ENCODE results near the gene ITM2B.
A peak's percentile ranks its signal among the peaks of the same experiment; 100 is the strongest.
"Not testable (repeated sequence)": the region's sequence is repeated elsewhere in the genome, so short reads cannot be mapped to it uniquely, and the experiment has no call there.

ITM2B gene

GRCh38 chr13:48224701-48225100 lies 8.3 kb upstream of the ITM2B start:
- DNase-seq (ENCODE audit: low spot score), result peak; percentile 50

DNA sequence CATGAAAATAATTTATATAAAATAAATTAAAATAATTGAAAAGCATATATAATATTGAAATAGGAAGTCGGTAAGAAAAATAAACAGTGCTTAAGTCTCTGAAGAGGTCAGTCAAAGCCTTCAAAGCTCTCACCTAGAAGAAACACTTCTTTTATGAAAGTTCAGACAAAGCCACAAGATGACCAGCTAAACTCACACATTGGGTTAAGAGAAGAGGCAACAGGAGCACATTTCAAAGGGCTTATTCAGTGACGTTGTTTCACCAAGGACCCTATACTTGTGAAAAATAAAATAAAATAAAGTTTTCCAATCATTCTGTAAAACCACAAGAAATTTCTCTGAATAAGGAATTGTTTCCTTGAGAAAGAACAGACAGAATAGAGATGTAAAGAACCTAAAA lies 2.5 kb upstream of the ITM2B start:
- DNase-seq (ENCODE audit: low spot score), result peak; percentile 34

DNA sequence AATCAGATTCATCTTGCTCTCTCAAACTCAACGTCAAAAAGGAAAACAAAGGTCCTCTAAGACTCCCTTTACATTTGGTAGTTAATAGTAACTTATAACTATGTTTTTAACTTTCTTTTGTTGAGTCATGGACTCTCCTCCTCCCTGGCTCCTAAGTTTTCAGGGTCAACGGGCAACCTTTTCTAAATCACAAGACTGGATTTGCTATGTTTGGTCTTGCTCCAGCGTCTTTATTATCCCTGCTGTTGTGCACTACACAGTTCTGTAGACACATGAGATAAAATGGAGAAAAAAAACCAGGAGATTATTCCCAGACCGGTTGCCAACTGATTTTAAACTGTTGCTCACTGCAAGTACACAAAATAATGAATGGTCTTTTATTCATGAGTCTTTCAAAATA lies 1.9 kb upstream of the ITM2B start:
- peak; percentile 81 for DNase-seq (ENCODE audit: low spot score)

DNA sequence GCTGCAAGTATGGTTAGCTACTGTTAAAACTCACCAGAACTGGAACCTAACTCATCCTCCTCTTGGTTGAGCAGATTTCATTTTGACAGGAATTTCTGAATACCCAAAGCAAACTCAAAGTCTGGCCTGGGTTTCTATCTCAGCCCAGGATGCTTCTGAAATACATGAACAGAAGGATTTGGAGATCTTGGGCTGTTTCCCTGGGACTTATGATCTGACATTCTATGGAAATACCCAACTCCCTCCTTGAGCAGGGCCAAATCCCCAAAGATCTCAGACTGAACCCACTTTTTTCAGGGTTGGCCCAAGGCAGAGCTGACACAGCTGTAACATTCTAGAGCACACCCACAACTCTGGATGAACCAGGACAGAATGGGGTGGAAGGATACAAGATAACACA lies 1.1 kb upstream of the ITM2B start:
- no peak for DNase-seq (ENCODE audit: low spot score)

DNA sequence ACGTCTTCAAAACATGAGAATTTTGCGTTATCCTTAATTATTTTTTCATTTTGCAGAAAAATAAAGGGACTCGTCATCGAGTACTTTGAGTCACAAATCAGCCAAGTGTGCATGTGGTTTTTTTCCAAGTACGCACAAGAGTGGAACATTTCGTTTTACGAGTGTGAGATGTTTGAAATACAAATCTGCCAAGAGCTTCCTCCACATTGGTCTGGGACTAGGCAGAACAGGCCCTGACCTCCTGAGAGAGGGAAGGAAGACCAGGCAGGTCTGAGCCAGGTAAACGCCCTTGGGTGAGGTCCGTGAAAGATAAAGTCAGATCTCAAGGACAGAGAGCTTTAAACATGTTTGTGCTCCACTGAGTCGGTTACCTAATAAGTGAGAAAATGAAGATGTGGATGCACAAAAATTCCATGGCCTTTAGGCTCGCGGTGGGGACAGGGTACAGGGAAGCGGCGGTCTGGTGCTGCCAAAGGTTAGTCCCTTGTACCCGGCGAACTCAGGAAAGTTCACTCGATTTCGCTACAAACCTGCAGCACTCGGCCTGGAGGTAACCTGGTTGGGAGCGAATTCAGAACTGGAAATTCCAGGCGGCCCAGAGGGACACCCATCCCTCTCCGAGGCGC lies 473 bp upstream of the ITM2B start:
- peak; percentile 84 for DNase-seq (ENCODE audit: low spot score)

- peak; percentile 63 for DNase-seq (ENCODE audit: low spot score)
Observed at GRCh38 chr13:48233889-48234488, 983 bp downstream of the ITM2B start.

DNA sequence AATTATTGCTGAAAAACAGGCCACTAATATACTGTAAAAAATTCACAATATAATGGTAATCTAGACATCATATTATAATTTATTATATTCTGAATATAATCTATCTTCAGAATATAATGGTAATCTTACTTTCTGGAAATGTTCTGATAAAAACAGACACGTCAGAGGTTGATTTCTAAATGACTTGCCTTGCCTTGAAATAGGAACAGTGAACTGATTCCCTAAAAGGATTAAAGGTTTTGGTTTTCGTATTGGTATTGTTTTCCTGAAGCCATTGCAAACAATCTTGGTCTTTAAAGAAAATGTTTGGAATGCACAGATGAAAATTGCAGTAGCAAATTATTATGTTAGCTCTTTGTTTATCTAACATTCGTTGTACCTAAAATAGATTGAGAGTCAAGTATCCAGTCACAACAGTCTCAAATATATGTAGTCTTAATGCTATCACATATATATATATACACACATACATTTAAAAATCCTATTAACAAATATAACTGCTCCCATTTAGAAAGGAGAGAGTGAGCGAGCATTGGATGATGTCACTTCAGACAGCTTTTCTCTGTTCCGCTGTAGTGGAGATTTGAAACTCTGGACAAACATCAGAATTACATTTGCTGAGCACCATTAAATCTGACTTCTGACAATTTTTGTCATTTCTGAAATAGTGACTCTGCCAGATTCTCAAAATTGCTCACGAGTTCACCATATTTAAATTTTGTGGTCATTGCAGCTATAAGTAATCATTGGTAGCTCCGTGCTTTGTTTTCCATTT lies 1.7 kb downstream of the ITM2B start:
- DNase-seq (ENCODE audit: low spot score), result peak; percentile 47

DNA sequence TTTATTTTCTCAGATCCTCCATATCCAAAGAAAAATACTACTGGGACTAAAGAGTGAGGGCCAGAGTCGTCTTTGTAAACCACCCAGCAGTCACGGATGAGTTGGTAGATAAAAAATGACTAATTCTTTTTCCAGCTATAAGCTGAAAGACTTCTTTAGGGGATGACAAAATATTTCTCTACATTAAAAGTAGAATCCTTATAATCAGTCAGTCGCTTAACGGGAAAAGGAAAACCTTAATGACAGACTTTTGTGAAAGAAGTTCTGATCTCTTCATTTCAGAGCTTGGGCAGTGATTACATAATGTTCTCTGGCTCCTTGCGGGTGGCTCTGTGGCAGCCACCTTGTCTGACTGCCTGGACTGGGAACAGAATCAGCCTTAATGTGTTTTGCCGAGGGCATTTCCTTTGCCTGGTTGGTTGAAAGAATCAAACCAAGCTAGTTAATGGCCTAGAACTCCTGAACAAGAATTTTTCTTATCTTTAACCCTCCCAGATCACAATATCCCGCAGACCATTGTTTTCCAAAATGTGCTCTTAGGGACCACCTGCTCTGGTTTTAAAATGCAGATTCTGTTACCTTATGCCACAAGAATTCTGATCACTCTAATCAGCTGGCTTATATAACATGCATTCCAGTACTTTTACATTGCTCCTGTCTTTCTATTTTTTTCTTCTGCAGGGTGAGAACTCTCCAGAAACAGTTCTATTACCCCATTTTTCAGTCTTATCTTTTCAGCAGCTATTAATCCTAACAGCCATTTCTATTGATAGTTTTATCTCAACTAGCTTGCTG lies 2.5 kb downstream of the ITM2B start:
- DNase-seq (ENCODE audit: low spot score), result peak; percentile 61

GRCh38 chr13:48236528-48237353 lies 3.7 kb downstream of the ITM2B start:
- DNase-seq (ENCODE audit: low spot score), result no peak

GRCh38 chr13:48239369-48239768 lies 6.4 kb downstream of the ITM2B start:
- not testable (repeated sequence) for DNase-seq (ENCODE audit: low spot score)

GRCh38 chr13:48241651-48242050 lies 8.6 kb downstream of the ITM2B start:
- DNase-seq (ENCODE audit: low spot score), result no peak

DNA sequence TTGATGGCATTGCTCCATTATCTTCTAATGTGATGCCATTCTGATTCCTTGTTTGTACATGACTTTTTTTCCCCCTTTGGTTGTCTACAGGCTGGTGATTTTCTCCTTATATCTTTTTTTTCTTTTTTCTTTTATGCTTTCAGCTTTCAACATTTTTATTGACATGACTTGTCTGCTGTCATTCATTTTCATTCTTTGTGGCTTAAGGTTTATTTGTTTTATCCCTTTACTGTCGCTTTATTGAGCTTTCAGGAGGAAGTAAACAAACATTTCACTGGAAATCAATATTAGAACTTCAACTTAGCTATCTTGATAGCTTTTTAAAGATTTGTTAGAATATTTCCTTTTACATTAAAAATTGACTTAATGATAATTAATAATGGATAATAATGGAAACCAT lies 9.7 kb downstream of the ITM2B start:
- no peak for DNase-seq (ENCODE audit: low spot score)

GRCh38 chr13:48244159-48244558 lies 11.2 kb downstream of the ITM2B start:
- no peak for DNase-seq (ENCODE audit: low spot score)

DNA sequence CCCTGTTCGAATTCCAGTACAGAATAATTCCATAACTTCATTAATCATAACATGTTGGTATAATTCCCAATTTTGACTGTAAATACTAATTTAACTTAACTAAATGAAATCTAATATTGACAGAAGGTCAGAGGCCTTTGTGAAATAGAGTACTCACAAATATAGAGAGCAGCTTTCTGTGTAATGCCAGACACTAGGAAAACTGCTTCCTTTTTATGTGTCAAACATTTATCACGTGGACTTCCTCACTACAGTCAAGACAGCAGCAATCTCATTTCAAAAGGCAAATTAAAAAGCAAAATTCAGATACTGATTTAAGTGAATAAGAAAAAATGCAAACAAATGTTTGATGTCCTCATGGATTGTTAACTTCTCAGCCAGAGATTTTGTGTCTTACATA lies 13.1 kb downstream of the ITM2B start:
- DNase-seq (ENCODE audit: low spot score), result no peak

GRCh38 chr13:48249018-48249417 lies 16.0 kb downstream of the ITM2B start:
- no peak for DNase-seq (ENCODE audit: low spot score)

DNA sequence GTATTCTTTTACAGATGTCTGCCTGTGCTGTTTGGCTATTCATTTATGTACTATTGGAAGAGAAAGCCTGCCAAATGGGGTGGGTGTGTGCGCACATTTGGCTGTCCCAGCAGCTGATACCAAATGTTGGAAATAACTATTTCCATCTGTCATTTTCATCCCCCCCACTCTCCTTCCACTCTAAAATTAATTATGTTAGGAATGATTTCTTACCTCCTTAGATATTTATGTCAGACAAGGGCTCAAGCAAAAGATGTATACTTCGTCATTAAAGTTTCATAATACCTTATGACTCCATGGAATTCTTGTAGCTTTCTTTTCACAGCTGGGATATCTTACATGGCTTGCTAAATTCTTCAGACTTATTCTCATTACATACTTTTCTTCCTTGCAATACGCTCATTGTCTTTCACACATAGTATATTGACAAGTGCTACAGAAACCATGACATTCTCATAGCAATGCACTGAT lies 18.6 kb downstream of the ITM2B start:
- DNase-seq (ENCODE audit: low spot score), result no peak

DNA sequence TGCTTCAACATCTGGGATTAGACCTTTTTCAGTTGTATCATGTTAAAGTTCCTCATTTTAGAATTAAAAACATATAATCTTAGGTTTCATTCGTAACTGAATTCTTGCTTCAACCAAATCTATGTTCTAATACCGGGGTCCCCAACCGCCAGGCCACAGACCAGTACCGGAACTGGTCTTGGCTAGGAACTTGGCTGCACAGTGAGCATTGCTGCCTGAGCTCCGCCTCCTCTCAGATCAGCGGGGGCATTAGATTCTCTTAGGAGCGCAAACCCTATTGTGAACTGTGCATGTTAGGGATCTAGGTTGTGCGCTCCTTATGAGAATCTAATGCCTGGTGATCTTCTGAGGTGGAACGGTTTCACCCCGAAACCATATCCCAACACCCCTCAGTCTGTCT lies 19.2 kb downstream of the ITM2B start:
- no peak for DNase-seq (ENCODE audit: low spot score)

DNA sequence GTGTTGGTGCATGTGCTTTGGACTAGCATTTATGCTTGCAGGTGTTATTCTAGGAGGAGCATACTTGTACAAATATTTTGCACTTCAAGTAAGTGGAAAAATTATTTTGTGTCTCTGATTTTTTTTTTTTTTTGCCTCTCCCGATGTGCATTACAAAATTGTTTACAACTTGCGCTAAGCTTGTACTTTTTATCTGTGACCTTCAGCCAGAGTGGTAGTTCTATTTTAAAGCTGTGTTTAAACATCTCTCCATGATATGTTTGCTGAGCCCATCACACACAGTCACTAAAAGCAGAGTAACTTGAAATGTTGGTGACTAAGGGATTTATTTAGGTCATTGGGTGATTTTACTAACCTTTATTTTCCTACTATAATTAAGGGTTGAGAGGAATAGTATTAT lies 20.8 kb downstream of the ITM2B start:
- DNase-seq (ENCODE audit: low spot score), result no peak

GRCh38 chr13:48255090-48255489 lies 22.1 kb downstream of the ITM2B start:
- no peak for DNase-seq (ENCODE audit: low spot score)

DNA sequence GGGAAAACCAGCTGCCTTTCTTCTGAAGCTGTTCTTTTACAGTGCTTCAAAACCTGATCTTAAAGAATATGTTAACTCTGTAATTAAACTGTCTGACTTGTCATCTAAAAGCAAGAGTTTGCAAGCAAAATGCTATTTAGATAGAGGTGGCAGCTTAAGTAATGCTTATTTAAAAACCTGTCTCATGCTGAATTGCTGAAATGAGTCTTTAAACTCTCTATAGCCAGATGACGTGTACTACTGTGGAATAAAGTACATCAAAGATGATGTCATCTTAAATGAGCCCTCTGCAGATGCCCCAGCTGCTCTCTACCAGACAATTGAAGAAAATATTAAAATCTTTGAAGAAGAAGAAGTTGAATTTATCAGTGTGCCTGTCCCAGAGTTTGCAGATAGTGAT lies 22.9 kb downstream of the ITM2B start:
- no peak for DNase-seq (ENCODE audit: low spot score)

DNA sequence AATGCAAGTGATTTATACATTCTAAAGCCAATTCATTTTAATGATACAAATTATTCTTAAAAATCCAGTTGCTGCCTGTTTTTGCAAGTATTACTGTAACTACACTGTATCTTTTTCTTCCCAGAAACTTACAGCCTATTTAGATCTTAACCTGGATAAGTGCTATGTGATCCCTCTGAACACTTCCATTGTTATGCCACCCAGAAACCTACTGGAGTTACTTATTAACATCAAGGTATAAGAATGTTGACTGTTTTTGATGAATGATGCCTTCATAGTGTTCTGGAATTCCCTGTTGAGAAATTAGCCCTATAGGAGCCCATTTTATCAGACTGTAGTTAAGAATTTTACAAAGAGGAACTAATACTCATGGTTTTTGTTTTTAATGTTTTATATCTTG lies 25.0 kb downstream of the ITM2B start:
- DNase-seq (ENCODE audit: low spot score), result peak; percentile 81

DNA sequence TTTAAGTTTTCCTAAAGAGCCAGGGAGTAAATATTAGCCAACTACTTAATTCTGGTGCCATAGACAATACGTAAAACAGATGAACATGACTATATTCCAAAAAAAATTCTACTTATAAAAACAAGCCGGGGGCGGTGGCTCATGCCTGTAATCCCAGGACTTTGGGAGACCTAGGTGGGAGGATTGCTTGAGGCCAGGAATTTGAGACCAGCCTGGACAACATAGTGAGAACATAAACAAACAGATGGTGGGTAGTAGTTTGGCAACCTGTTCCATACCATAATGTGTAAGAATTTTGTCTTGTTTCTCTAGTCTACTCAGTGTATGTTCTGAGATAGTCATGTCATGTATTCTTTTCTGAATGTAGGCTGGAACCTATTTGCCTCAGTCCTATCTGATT lies 25.4 kb downstream of the ITM2B start:
- no peak for DNase-seq (ENCODE audit: low spot score)

All from kidney tubule cell (primary cell).